ENCODE measurements around the gene ATF6. TPM values are rescaled to one million over a fixed set of nuclear protein-coding genes. Genes with fewer than 3 reads are reported as not detected.

Gene ATF6
- total RNA-seq, 1 experiment from 2014 or later, result 10.6 TPM

DNA sequence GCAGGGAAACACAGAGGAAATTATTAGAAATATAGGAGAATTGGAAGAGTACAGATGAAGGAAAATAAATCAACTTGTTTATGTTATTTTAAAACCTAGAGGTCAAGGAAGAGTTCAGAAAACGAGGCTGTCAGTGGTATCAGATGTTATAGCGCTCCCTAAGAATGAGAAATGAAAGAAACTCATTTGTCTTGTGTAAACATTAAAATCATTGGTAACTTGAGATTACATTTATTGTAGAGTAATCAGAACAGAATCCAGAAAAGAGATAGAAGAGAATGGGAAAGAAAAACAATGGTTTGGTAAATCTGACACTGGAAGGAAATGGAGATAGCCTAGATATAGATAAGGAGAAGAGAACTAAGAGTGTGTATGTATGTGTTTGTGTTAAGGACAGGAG, 106.4 kb downstream of the ATF6 start (continued):
- no peak for TF ChIP-seq NR1H2 (CRISPR knock-in tag; IDR thresholded peaks at IDR 0.05)

DNA sequence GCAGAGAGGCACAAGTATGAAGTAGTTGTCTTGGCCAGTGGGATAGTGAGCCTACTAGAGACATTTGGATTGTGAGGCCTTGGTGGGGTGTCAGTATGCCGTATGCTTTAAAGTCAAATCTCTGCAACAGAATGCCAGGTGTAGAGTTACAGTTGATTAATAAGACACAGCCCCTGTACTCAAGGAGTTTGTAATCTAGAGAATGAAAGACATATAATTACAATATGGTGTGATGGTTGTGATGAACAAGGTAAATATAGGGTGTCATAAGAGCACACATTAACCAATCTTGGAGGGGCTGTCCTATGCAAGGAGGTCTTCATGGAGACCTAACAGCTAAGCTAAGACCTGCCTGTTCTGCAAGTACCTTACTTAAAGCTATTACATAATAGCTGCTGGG, 113.1 kb downstream of the ATF6 start:
- Mint-ChIP-seq H3K36me3 (no peaks in the 10 kb centered on the region), H3K27me3 (ENCODE audit: low read depth) (no peaks in the 10 kb centered on the region), H3K4me3 (no peak overlapping the region), H3K9me3 (no peaks in the 10 kb centered on the region), H3K27ac (no peak overlapping the region), H3K4me1 (no peaks in the 10 kb centered on the region)
- DNase-seq (ENCODE audit: low spot score) (no peak), ATAC-seq (no peak)
- TF ChIP-seq NR2C2 (CRISPR knock-in tag; IDR thresholded peaks at IDR 0.05) (no peak), ZNF232 (CRISPR knock-in tag; IDR thresholded peaks at IDR 0.05) (no peak), NFYB (CRISPR knock-in tag; conservative IDR thresholded peaks at IDR 0.05; ENCODE audit: low read depth) (no peak), ZNF416 (CRISPR knock-in tag; IDR thresholded peaks at IDR 0.05) (no peak)
- TF ChIP-seq, protein P1, sequence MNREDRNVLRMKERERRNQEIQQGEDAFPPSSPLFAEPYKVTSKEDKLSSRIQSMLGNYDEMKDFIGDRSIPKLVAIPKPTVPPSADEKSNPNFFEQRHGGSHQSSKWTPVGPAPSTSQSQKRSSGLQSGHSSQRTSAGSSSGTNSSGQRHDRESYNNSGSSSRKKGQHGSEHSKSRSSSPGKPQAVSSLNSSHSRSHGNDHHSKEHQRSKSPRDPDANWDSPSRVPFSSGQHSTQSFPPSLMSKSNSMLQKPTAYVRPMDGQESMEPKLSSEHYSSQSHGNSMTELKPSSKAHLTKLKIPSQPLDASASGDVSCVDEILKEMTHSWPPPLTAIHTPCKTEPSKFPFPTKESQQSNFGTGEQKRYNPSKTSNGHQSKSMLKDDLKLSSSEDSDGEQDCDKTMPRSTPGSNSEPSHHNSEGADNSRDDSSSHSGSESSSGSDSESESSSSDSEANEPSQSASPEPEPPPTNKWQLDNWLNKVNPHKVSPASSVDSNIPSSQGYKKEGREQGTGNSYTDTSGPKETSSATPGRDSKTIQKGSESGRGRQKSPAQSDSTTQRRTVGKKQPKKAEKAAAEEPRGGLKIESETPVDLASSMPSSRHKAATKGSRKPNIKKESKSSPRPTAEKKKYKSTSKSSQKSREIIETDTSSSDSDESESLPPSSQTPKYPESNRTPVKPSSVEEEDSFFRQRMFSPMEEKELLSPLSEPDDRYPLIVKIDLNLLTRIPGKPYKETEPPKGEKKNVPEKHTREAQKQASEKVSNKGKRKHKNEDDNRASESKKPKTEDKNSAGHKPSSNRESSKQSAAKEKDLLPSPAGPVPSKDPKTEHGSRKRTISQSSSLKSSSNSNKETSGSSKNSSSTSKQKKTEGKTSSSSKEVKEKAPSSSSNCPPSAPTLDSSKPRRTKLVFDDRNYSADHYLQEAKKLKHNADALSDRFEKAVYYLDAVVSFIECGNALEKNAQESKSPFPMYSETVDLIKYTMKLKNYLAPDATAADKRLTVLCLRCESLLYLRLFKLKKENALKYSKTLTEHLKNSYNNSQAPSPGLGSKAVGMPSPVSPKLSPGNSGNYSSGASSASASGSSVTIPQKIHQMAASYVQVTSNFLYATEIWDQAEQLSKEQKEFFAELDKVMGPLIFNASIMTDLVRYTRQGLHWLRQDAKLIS (CRISPR knock-in tag; IDR thresholded peaks at IDR 0.05; ENCODE audit: borderline replicate concordance), result no peak
- TF ChIP-seq, protein P2, sequence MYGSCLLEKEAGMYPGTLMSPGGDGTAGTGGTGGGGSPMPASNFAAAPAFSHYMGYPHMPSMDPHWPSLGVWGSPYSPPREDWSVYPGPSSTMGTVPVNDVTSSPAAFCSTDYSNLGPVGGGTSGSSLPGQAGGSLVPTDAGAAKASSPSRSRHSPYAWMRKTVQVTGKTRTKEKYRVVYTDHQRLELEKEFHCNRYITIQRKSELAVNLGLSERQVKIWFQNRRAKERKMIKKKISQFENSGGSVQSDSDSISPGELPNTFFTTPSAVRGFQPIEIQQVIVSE (CRISPR knock-in tag; IDR thresholded peaks at IDR 0.05; ENCODE audit: borderline replicate concordance), result no peak
- ChIA-PET CTCF (no interaction called here), POLR2A (no interaction called here)

GRCh38 chr1:161884475-161884874, 118.4 kb downstream of the ATF6 start:
- DNase-seq (ENCODE audit: low spot score) (no peak), ATAC-seq (no peak)
- H3K9me3 Mint-ChIP-seq, result no peaks in the 10 kb centered on the region
- no peak overlapping the region for H3K4me3 Mint-ChIP-seq
- H3K4me1 Mint-ChIP-seq, result no peaks in the 10 kb centered on the region
- TF ChIP-seq ZNF232 (CRISPR knock-in tag; IDR thresholded peaks at IDR 0.05) (no peak), ZBTB21 (CRISPR knock-in tag; IDR thresholded peaks at IDR 0.05; ENCODE audit: borderline replicate concordance) (no peak), SOX15 (CRISPR knock-in tag; IDR thresholded peaks at IDR 0.05) (no peak)
- TF ChIP-seq, protein P3, sequence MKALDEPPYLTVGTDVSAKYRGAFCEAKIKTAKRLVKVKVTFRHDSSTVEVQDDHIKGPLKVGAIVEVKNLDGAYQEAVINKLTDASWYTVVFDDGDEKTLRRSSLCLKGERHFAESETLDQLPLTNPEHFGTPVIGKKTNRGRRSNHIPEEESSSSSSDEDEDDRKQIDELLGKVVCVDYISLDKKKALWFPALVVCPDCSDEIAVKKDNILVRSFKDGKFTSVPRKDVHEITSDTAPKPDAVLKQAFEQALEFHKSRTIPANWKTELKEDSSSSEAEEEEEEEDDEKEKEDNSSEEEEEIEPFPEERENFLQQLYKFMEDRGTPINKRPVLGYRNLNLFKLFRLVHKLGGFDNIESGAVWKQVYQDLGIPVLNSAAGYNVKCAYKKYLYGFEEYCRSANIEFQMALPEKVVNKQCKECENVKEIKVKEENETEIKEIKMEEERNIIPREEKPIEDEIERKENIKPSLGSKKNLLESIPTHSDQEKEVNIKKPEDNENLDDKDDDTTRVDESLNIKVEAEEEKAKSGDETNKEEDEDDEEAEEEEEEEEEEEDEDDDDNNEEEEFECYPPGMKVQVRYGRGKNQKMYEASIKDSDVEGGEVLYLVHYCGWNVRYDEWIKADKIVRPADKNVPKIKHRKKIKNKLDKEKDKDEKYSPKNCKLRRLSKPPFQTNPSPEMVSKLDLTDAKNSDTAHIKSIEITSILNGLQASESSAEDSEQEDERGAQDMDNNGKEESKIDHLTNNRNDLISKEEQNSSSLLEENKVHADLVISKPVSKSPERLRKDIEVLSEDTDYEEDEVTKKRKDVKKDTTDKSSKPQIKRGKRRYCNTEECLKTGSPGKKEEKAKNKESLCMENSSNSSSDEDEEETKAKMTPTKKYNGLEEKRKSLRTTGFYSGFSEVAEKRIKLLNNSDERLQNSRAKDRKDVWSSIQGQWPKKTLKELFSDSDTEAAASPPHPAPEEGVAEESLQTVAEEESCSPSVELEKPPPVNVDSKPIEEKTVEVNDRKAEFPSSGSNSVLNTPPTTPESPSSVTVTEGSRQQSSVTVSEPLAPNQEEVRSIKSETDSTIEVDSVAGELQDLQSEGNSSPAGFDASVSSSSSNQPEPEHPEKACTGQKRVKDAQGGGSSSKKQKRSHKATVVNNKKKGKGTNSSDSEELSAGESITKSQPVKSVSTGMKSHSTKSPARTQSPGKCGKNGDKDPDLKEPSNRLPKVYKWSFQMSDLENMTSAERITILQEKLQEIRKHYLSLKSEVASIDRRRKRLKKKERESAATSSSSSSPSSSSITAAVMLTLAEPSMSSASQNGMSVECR (CRISPR knock-in tag; IDR thresholded peaks at IDR 0.05; ENCODE audit: borderline replicate concordance), result no peak
- ChIA-PET CTCF (interaction anchor here (0.8 kb wide), 1 partner anchor 153 kb away, joined by 4 read pairs; no protein-coding TSS in a partner anchor), POLR2A (no interaction called here)
- no peak overlapping the region for H3K27ac Mint-ChIP-seq
- no peaks in the 10 kb centered on the region for H3K36me3 Mint-ChIP-seq
- H3K27me3 Mint-ChIP-seq (ENCODE audit: low read depth), result no peaks in the 10 kb centered on the region

DNA sequence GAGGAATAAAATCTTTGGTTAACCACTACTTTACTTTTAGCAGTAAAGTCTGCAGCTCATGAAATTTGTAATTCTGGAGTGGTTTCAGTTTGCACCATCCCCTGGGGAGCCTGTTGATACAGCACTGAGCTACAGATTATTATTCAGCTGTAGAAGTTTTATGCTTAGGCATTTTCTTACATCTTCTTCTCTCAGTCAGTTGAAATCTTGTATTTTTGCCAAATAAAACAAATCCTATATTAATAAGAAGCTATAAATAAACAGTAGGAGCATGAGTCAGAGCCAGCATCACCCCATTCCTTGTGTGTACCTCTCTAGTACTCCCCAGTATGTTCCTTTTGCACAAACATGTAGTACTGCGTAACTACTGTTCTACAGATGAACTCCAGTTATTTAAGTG, 118.9 kb downstream of the ATF6 start:
- no peaks in the 10 kb centered on the region for H3K9me3 Mint-ChIP-seq
- DNase-seq (ENCODE audit: low spot score), result no peak
- POLR2A ChIA-PET, result no interaction called here
- H3K4me3 Mint-ChIP-seq, result no peak overlapping the region
- peaks cover 2% of the 10 kb centered on the region; the same call in 1 of the 2 replicates for H3K4me1 Mint-ChIP-seq
- CTCF ChIA-PET, result interaction anchor here (0.8 kb wide), 1 partner anchor 152 kb away, joined by 4 read pairs; no protein-coding TSS in a partner anchor
- H3K27me3 Mint-ChIP-seq (ENCODE audit: low read depth), result no peaks in the 10 kb centered on the region
- H3K27ac Mint-ChIP-seq, result no peak overlapping the region
- no peaks in the 10 kb centered on the region for H3K36me3 Mint-ChIP-seq
- ATAC-seq, result no peak
- TF ChIP-seq ZNF396 (CRISPR knock-in tag; IDR thresholded peaks at IDR 0.05; ENCODE audit: borderline replicate concordance), result no peak
- TF ChIP-seq HMGXB4 (CRISPR knock-in tag; IDR thresholded peaks at IDR 0.05), result no peak
- no peak for TF ChIP-seq PRRX2 (CRISPR knock-in tag; IDR thresholded peaks at IDR 0.05)
- TF ChIP-seq ZNF121 (CRISPR knock-in tag; IDR thresholded peaks at IDR 0.05), result no peak
- TF ChIP-seq OVOL2 (CRISPR knock-in tag; IDR thresholded peaks at IDR 0.05; ENCODE audit: borderline replicate concordance), result no peak
- no peak for TF ChIP-seq ESRRA (CRISPR knock-in tag; IDR thresholded peaks at IDR 0.05; ENCODE audit: borderline replicate concordance)
- TF ChIP-seq, protein P4, sequence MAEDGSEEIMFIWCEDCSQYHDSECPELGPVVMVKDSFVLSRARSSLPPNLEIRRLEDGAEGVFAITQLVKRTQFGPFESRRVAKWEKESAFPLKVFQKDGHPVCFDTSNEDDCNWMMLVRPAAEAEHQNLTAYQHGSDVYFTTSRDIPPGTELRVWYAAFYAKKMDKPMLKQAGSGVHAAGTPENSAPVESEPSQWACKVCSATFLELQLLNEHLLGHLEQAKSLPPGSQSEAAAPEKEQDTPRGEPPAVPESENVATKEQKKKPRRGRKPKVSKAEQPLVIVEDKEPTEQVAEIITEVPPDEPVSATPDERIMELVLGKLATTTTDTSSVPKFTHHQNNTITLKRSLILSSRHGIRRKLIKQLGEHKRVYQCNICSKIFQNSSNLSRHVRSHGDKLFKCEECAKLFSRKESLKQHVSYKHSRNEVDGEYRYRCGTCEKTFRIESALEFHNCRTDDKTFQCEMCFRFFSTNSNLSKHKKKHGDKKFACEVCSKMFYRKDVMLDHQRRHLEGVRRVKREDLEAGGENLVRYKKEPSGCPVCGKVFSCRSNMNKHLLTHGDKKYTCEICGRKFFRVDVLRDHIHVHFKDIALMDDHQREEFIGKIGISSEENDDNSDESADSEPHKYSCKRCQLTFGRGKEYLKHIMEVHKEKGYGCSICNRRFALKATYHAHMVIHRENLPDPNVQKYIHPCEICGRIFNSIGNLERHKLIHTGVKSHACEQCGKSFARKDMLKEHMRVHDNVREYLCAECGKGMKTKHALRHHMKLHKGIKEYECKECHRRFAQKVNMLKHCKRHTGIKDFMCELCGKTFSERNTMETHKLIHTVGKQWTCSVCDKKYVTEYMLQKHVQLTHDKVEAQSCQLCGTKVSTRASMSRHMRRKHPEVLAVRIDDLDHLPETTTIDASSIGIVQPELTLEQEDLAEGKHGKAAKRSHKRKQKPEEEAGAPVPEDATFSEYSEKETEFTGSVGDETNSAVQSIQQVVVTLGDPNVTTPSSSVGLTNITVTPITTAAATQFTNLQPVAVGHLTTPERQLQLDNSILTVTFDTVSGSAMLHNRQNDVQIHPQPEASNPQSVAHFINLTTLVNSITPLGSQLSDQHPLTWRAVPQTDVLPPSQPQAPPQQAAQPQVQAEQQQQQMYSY (CRISPR knock-in tag; IDR thresholded peaks at IDR 0.05), result no peak

All from WTC11 (cell line).